GM15510 (cell line): ENCODE measurements around the gene DPY19L3.

Experiments
- POLR2A ChIP-seq: IDR thresholded peaks from 3 replicates; pipeline ENCODE4 v1.6.1; 2011; ENCODE audit warnings: borderline replicate concordance; ENCODE audit not compliant: insufficient read length; ENCODE audit errors: extremely low read depth

The DPY19L3 gene

DNA sequence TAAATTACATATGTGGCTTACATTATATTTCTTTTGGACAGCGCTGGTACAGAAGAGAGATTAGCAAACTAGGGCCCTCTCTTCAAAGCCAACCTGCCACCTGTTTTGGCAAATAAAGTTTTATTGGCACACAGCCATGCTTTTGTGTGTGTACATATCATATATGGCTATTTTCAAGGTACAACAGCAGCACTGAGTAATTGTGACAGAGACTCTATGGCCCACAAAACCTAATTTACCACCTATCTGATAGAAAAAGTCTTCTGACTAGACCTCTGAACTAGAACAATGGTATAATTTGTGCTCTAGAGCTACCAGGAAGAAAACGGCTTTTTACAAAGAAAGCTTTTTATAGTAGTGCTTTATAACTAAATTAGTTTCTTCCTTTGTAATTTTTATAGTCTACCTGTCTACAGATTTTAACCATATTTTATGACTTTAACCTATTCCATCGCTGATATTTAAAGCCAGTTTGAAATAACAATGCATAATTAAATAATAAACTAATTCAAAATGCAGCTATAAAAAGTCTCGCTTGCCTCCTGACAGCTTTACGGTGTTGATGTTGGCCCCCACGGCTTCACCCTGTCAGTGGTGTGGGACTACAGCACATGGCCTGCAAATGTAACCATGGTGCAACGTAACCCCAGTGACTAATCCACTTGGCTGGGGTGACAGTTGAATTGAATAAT is 17.7 kb upstream of the DPY19L3 start:
- no peak for TF ChIP-seq POLR2A

GRCh38 chr19:32388393-32388855 is 17.1 kb upstream of the DPY19L3 start:
- no peak for TF ChIP-seq POLR2A

DNA sequence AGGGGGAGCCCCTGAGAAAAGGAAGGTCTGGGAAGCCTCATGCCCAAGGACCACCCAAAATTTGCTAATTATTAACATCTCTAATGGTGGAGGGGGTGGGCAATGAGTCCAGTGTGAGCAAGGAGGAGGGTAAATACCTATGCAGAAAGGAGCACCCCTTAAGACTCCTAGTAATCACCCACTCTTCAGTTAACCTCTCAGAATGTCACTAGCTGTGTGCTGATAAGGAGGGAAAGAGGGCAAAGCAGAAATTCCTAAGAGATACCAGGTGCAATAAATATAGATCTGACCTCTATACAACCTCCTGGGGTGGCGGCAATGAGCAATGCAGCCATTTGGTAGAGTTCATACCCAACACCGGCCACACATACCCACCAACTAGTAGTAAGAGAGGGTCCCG is 12.7 kb upstream of the DPY19L3 start:
- no peak for TF ChIP-seq POLR2A

DNA sequence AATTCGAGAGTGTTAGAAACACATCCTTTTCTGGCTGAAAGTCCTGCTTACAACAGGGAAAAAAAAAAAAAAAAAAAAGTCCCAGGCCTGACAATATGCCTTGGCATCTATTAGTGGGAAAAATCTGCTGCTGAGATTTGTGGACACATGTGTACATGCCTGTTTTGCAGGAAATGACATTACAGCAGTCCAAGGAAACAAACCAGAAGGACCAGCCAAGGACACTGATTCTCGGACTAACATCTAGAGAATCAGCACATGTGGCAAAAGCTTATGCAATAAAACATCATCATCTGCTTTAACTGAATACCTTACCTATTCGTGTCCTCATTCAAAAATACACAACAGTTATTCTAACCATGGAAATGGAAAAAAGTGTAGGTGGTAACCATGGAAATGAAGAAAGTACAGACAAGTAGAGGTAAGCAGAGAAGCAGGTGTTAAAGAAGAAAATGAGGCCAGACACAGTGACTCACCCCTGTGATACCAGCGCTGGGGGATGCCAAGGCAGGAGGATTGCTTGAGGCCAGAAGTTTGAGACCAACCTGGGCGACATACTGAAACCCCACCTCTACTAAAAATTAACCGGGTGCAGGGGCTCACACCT is 9.4 kb upstream of the DPY19L3 start:
- no peak for TF ChIP-seq POLR2A

DNA sequence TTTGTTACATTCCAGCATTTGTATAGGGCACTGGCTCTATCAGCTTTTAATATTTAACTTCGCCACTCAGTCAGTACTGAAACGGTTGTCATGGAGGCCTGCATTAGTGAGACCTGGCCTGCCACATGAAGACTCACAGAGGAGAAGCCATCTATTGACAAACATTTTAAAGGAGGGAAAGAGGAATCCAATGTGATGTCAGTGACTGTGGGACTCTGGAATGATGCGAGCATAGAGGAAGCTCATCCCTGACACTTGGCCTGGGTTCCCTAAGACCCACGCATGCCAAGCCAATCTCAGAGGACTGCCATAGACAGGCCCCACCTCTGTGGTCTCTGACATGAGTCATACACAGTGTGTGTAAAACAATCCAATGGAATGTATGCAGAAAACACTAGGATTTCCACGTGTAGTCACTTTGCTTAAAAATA is 7.9 kb upstream of the DPY19L3 start:
- no peak for TF ChIP-seq POLR2A

DNA sequence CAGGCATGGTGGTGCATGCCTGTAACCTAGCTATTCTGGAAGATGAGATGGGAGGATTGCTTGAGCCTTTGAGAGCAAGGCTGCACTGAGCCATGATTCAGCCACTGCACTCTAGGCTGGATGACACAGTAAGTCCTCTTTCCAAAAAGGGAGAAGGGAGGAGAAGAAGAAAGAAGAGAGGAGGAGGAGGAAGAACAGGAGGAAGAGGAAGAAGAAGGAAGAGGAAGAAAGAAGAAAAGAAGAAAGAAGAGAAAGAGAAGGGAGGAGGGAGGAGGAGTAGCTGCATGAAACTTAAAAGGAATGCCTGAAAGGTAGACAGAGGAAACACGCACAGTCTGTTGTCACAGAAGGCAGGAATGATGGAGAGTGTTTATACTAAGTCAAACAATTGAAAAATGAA is 3.6 kb upstream of the DPY19L3 start:
- no peak for TF ChIP-seq POLR2A

GRCh38 chr19:32403291-32403995 is 2.1 kb upstream of the DPY19L3 start:
- TF ChIP-seq POLR2A, result no peak

DNA sequence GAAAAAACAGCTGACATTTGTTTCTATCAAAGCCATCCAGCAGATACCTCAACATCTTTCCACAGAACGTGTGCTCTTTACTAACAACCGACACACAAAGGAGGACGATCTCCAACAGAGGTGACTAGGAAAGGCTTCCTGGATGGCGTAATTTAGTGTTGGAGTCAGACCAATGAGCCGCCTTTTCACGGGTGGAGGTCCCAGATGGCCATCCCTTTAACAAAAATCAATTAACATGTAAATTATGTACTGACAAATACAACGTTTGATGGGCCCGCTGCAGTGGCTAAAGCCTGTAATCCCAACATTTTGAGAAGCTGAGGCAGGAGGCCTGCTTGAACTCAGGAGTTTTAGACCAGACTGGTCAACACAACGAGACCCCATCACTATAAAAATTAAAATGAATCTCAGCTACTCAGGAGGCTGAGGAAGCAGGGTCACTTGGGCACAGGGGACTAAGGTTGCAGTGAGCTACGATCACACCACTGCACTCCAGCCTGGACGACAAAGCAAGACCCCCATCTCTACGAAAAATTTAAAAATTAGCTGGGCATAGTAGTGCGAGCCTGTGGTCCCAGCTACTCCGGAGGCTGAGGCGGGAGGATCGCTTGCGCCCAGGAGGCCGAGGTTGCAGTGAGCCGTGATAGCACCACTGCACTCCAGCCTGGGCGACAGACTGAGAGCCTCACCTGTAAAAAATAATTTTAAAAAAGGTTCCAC is 1.2 kb upstream of the DPY19L3 start:
- TF ChIP-seq POLR2A, result no peak

GRCh38 chr19:32404933-32405430 is 588 bp upstream of the DPY19L3 start:
- no peak for TF ChIP-seq POLR2A

- TF ChIP-seq POLR2A, result peak; percentile 53
These were observed 812 bp downstream of the DPY19L3 start for GRCh38 chr19:32406161-32407003.

GRCh38 chr19:32407004-32407992 is 1.7 kb downstream of the DPY19L3 start:
- TF ChIP-seq POLR2A, result no peak

- no peak for TF ChIP-seq POLR2A
These were observed 9.7 kb downstream of the DPY19L3 start for GRCh38 chr19:32415246-32415645.

GRCh38 chr19:32415669-32416068 is 10.1 kb downstream of the DPY19L3 start:
- no peak for TF ChIP-seq POLR2A

DNA sequence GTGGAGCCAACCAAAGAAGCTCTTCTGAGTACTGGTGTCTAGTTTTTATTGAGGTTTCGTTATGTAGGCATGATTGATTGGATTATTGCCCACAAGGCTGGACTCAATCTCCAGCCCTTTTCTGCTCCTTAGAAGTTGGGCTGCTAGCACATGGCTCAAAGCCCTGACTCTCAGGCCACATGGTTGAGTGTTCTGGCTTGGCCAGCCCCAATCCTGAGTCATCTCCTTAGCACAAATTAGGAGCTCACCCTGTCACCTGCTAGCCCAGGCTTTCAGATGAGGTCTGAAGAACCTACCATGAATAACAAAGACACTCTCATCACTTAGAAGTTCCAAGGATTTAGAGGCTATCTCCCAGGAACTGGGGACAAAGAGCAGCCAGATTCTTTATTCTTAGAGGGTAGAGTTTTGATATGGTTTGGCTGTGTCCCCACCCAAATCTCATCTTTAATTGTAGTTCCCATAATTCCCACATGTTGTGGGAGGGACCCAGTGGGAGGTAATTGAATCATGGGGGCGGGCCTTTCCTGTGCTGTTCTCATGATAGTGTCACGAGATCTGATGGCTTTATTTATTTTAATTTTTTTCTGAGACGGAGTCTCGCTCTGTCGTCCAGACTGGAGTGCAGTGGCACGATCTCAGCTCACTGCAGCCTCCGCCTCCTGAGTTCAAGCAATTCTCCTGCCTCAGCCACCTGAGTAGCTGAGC is 11.3 kb downstream of the DPY19L3 start:
- TF ChIP-seq POLR2A, result no peak
